Fibroblast of lung (primary cell): ENCODE data around the gene IRF5.

Experiments used
- EZH2 ChIP-seq: IDR thresholded peaks from 2 replicates; pipeline ENCODE4 v1.5.1; 2012; ENCODE audit warnings: low read length, control low read depth, mild to moderate bottlenecking; ENCODE audit errors: missing control alignments
- TF ChIP-seq, protein P1 (sequence below), 2 donors: IDR thresholded peaks in 1 of 2; conservative IDR thresholded peaks in 1 of 2; 1 replicate in 1 of 2; 2 replicates in 1 of 2; pipeline ENCODE4 v1.5.1; 2011 to 2012; ENCODE audit warnings: low read length in 2 of 2, control low read depth in 1 of 2, inconsistent platforms in 1 of 2, low read depth in 1 of 2, mild to moderate bottlenecking in 1 of 2

DNA sequence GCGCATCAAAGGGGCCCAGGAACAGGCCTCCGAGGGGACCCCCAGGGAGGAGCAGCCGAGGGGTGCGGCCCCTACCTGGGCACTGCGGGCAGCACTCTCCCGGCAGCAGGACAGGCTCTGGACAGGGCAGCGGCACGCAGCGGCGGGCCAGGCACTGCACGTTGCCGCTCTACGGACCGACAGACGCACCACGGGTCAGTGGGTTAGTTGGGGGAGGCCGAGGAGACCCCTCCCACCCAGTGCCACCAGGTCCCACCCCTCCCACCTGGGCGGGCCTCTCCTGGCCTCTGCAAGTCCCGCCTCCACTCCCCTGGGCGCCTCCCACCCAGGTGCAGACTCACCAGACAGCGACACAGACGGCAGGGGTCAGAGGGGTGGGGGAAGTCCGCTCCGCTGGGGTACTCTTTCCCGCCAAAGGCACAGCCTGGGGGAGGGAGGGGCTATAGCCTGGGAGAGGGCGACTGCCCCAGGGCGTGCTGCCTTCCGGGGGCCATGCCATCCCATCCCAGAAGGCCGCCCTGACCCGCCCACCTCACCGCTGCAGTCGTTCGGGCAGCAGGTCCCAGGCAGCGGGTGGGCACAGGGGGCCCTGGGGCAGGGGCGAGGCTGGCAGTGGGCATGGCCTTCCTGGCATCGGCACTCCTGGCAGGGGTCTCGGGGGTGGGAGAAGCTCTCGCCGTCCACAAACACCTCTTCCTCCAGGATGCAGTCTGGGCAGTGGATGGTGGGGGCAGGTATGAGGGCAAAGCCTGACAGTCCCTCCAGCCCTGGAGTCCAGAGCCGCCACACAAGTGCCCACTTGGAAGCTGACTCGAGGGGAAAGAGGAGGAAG is 46.4 kb upstream of the IRF5 start:
- TF ChIP-seq EZH2 = no peak
- TF ChIP-seq, protein P1, sequence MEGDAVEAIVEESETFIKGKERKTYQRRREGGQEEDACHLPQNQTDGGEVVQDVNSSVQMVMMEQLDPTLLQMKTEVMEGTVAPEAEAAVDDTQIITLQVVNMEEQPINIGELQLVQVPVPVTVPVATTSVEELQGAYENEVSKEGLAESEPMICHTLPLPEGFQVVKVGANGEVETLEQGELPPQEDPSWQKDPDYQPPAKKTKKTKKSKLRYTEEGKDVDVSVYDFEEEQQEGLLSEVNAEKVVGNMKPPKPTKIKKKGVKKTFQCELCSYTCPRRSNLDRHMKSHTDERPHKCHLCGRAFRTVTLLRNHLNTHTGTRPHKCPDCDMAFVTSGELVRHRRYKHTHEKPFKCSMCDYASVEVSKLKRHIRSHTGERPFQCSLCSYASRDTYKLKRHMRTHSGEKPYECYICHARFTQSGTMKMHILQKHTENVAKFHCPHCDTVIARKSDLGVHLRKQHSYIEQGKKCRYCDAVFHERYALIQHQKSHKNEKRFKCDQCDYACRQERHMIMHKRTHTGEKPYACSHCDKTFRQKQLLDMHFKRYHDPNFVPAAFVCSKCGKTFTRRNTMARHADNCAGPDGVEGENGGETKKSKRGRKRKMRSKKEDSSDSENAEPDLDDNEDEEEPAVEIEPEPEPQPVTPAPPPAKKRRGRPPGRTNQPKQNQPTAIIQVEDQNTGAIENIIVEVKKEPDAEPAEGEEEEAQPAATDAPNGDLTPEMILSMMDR (conservative IDR thresholded peaks at IDR 0.05 in 1 of 2, IDR thresholded peaks at IDR 0.05 in 1 of 2; ENCODE audit: low read depth in 1 of 2, low read length in 2 of 2) = no peak
